HepG2 (cell line): ENCODE data around the gene HECTD2. TPM values are rescaled to one million over a fixed set of nuclear protein-coding genes. Genes with fewer than 3 reads are reported as not detected.

ENCODE experiments used
- ARID5B ChIP-seq: IDR thresholded peaks from 2 replicates; pipeline ENCODE4 v1.4.0; 2020; ENCODE audit warnings: mild to moderate bottlenecking, missing genetic modification reagents
- FOXJ3 ChIP-seq: sonication (generic); formaldehyde crosslinking; IDR thresholded peaks from 2 replicates; pipeline ENCODE4 v1.4.0; 2020; ENCODE audit warnings: missing genetic modification reagents, mild to moderate bottlenecking, borderline replicate concordance
- FOXK1 ChIP-seq: sonication (generic); formaldehyde crosslinking; IDR thresholded peaks from 2 replicates; pipeline ENCODE4 v1.4.0; 2020; ENCODE audit warnings: low read depth, missing genetic modification reagents, borderline replicate concordance
- HIVEP1 ChIP-seq: sonication (generic); formaldehyde crosslinking; IDR thresholded peaks from 2 replicates; pipeline ENCODE4 v1.4.0; 2020; ENCODE audit warnings: mild to moderate bottlenecking, missing genetic modification reagents
- IKZF5 ChIP-seq: IDR thresholded peaks from 2 replicates; pipeline ENCODE4 v1.6.1; 2018; ENCODE audit warnings: missing genetic modification reagents, mild to moderate bottlenecking, missing compliant biosample characterization
- NAIF1 ChIP-seq: sonication (generic); formaldehyde crosslinking; IDR thresholded peaks from 2 replicates; pipeline ENCODE4 v1.5.0; 2020; ENCODE audit warnings: mild to moderate bottlenecking, missing genetic modification reagents, borderline replicate concordance
- NR2F2 ChIP-seq: IDR thresholded peaks from 2 replicates; pipeline ENCODE4 v1.6.1; 2012; ENCODE audit warnings: low read depth, inconsistent platforms, borderline replicate concordance
- PHF8 ChIP-seq: sonication (generic); formaldehyde crosslinking; IDR thresholded peaks from 2 replicates; pipeline ENCODE4 v1.5.0; 2020; ENCODE audit warnings: missing genetic modification reagents
- RBAK ChIP-seq: sonication (generic); formaldehyde crosslinking; IDR thresholded peaks from 2 replicates; pipeline ENCODE4 v1.5.1; 2020; ENCODE audit warnings: mild to moderate bottlenecking, missing genetic modification reagents
- SNAPC4 ChIP-seq: sonication (generic); formaldehyde crosslinking; IDR thresholded peaks from 2 replicates; pipeline ENCODE4 v1.4.0; 2020; ENCODE audit warnings: mild to moderate bottlenecking, missing genetic modification reagents
- SP2 ChIP-seq: sonication (generic); formaldehyde crosslinking; IDR thresholded peaks from 2 replicates; pipeline ENCODE4 v1.5.1; 2020; ENCODE audit warnings: mild to moderate bottlenecking, missing genetic modification reagents
- ZNF20 ChIP-seq: sonication (generic); formaldehyde crosslinking; IDR thresholded peaks from 2 replicates; pipeline ENCODE4 v1.4.0; 2020; ENCODE audit warnings: mild to moderate bottlenecking, moderate library complexity, missing genetic modification reagents
- ZNF660 ChIP-seq: sonication (generic); formaldehyde crosslinking; IDR thresholded peaks from 2 replicates; pipeline ENCODE4 v1.5.1; 2020; ENCODE audit warnings: mild to moderate bottlenecking, low read depth, missing genetic modification reagents, borderline replicate concordance
- ZNF75D ChIP-seq: sonication (generic); formaldehyde crosslinking; IDR thresholded peaks from 2 replicates; pipeline ENCODE4 v1.8.1; 2023; ENCODE audit warnings: missing genetic modification reagents, mild to moderate bottlenecking, borderline replicate concordance
- ZNF772 ChIP-seq: sonication (generic); formaldehyde crosslinking; IDR thresholded peaks from 2 replicates; pipeline ENCODE4 v1.5.0; 2020; ENCODE audit warnings: mild to moderate bottlenecking, missing genetic modification reagents
- polyA plus RNA-seq, 8 experiments: library from polyadenylated mRNA; depleted of rRNA in 3 of 8; stranded (reverse) in 7 of 8; unstranded in 1 of 8; fragments of >200 nt; fragmentation: Illumina TruSeq in 4 of 8; extraction: Trizol in 4 of 8; gene quantifications; 2 replicates each; pipeline versions ENCODE4 v1.2.1 to v1.2.3, GENCODE V29; 2011 to 2016; ENCODE audit warnings: low read depth in 4 of 8, missing spikeins in 1 of 8, mixed read lengths in 1 of 8; ENCODE audit not compliant: insufficient read depth in 1 of 8
- total RNA-seq, 5 experiments: library from RNA; depleted of rRNA; stranded (reverse); fragments of >200 nt; fragmentation: Illumina TruSeq; extraction: Trizol; gene quantifications; 2 replicates each; pipeline ENCODE4 v1.2.3, GENCODE V29; 2016; ENCODE audit warnings: low read depth in 1 of 5
- TF ChIP-seq, protein P1 (sequence below): sonication (generic); formaldehyde crosslinking; IDR thresholded peaks from 2 replicates; pipeline ENCODE4 v1.5.1; 2020; ENCODE audit warnings: missing genetic modification reagents, mild to moderate bottlenecking, borderline replicate concordance

Gene HECTD2
- total and polyA plus RNA-seq, 2 of the 13 experiments (the other 11 are each of a cell fraction or from before 2014, with no cell fraction given) = 3.2 to 5.2 TPM

DNA sequence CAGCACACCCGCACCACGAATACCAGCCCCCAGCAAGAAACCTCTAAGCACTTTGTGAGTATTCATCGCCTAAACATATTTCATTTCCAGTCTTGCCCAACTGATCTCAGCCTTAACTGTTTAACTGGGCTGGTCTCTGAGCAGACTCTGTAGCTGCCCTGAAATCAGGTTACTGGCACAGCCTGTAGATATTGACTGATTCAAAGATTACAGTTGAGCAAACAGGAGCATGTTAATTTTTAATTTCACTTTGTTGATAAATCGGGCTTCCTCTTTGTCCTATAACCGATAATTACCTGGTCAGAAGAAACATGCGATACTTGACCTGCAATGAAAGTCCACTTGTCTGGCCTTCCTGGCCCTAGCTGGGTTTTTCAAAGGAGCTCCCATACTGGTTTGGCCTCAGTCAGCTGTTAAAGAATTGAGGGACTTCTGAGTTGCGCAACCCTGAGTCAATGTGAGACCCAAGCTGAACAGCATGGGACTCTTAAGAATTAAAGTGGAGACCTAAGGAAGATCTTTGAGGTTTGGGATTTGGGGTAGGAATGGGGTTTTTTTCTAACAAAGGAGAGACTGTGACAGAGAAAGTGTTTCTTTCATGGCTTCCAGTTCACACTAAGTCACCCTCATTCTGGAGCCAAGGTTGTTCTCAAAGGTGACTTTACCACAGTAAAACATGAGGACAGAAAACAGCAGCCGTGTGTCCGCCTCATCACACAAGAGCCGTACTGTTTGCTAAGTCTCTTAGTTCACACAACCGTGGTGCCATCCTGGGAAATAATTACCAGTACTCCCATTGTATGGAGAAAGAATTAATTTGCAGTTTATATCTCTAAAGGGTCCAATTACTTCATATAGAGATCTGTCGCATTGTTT is 146.8 kb downstream of the HECTD2 start (continued):
- TF ChIP-seq ZNF660 = no peak
- TF ChIP-seq SP2 (CRISPR knock-in tag) = no peak
- TF ChIP-seq, protein P1, sequence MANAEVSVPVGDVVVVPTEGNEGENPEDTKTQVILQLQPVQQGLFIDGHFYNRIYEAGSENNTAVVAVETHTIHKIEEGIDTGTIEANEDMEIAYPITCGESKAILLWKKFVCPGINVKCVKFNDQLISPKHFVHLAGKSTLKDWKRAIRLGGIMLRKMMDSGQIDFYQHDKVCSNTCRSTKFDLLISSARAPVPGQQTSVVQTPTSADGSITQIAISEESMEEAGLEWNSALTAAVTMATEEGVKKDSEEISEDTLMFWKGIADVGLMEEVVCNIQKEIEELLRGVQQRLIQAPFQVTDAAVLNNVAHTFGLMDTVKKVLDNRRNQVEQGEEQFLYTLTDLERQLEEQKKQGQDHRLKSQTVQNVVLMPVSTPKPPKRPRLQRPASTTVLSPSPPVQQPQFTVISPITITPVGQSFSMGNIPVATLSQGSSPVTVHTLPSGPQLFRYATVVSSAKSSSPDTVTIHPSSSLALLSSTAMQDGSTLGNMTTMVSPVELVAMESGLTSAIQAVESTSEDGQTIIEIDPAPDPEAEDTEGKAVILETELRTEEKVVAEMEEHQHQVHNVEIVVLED (CRISPR knock-in tag) = no peak
- peak; percentile 73 for TF ChIP-seq NR2F2
- peak; percentile 94 for TF ChIP-seq FOXJ3 (CRISPR knock-in tag)
- TF ChIP-seq NAIF1 = no peak
- no peak for TF ChIP-seq ZNF20 (CRISPR knock-in tag)
- peak; percentile 87 for TF ChIP-seq ARID5B
- no peak for TF ChIP-seq ZNF75D (CRISPR knock-in tag)
- TF ChIP-seq PHF8 (CRISPR knock-in tag) = peak; percentile 42; the same call in 1 of the 2 replicates
- no peak for TF ChIP-seq ZNF772 (CRISPR knock-in tag)
- TF ChIP-seq HIVEP1 (CRISPR knock-in tag) = no peak
- no peak for TF ChIP-seq RBAK (CRISPR knock-in tag)
- no peak for TF ChIP-seq SNAPC4 (CRISPR knock-in tag)
- TF ChIP-seq IKZF5 (CRISPR knock-in tag) = peak; percentile 67
- peak; percentile 78 for TF ChIP-seq FOXK1 (CRISPR knock-in tag)
